A549 (cell line): ENCODE data around the gene AKAP8. TPM values are rescaled to one million over a fixed set of nuclear protein-coding genes. Genes with fewer than 3 reads are reported as not detected.
"Not testable (repeated sequence)": the region's sequence is repeated elsewhere in the genome, so short reads cannot be mapped to it uniquely, and the experiment has no call there.

Experiments used
- ATAC-seq, 2 experiments: fragments of 200-7000 bp in 1 of 2; fragments of >200 bp in 1 of 2; cut with Nextera tagmentation in 1 of 2; cut with Tn5 transposase in 1 of 2; 3 replicates each; pipeline versions ENCODE4 v1.8.0 to v1.9.1; 2018 to 2020; ENCODE audit warnings: mild to moderate bottlenecking in 1 of 2, moderate library complexity in 1 of 2
- CTCF ChIA-PET: fragments of 300-600 bp; sonication (Branson Sonifier 250); formaldehyde crosslinking; extraction: SDS; loops from one replicate; lab custom pipeline; 2021; ENCODE audit warnings: antibody characterized with exemption, inconsistent platforms; lab: Yijun Ruan, JAX
- POLR2A ChIA-PET: fragments of 350-600 bp; formaldehyde crosslinking; extraction: SDS; loops from one replicate; lab custom pipeline; 2021; ENCODE audit warnings: antibody characterized with exemption, inconsistent platforms; lab: Yijun Ruan, JAX
- DNase-seq, 2 experiments: peaks; one replicate each; pipeline versions ENCODE4 v3.0.0 to v3.0.0-alpha.2; 2011 to 2016; ENCODE audit warnings: low read depth in 1 of 2, low spot score in 1 of 2
- FAIRE-seq: peaks from 2 replicates; lab custom pipeline; 2011; peaks lifted over from hg19 to GRCh38; lab: Jason Lieb, UNC
- H3K27ac ChIP-seq, 2 experiments: fragments of >200 bp; sonication (Bioruptor Twin); formaldehyde crosslinking; 3 replicates each; pipeline ENCODE4 v1.5.1; 2016 to 2017
- H3K4me1 ChIP-seq: fragments of >200 bp; sonication (Bioruptor Twin); formaldehyde crosslinking; 3 replicates; pipeline ENCODE4 v1.6.1; 2016
- H3K4me2 ChIP-seq: fragments of >200 bp; sonication (Bioruptor Twin); formaldehyde crosslinking; 3 replicates; pipeline ENCODE4 v1.6.1; 2016
- H3K4me3 ChIP-seq: fragments of >200 bp; sonication (Bioruptor Twin); formaldehyde crosslinking; 3 replicates; pipeline ENCODE4 v1.5.1; 2016
- H3K9me3 ChIP-seq: fragments of >200 bp; sonication (Bioruptor Twin); formaldehyde crosslinking; 3 replicates; pipeline ENCODE4 v1.6.1; 2016
- BCL3 ChIP-seq: fragments of >200 bp; sonication (Bioruptor Twin); formaldehyde crosslinking; IDR thresholded peaks from 3 replicates; pipeline ENCODE4 v1.6.1; 2016
- BHLHE40 ChIP-seq: IDR thresholded peaks from 2 replicates; pipeline ENCODE4 v1.6.1; 2012; ENCODE audit warnings: low read depth, low read length, inconsistent platforms
- CBX8 ChIP-seq: fragments of 200-600 bp; sonication (generic); IDR thresholded peaks from 2 replicates; pipeline ENCODE4 v1.6.1; 2016
- CHD4 ChIP-seq: fragments of 200-600 bp; sonication (generic); IDR thresholded peaks from 2 replicates; pipeline ENCODE4 v1.6.1; 2016; ENCODE audit warnings: antibody characterized with exemption, mild to moderate bottlenecking, borderline replicate concordance
- EHF ChIP-seq: fragments of 250-450 bp; sonication (Bioruptor Pico); IDR thresholded peaks from 2 replicates; pipeline ENCODE4 v1.5.0; 2020; ENCODE audit warnings: mild to moderate bottlenecking
- ESRRA ChIP-seq: fragments of 150-350 bp; IDR thresholded peaks from 2 replicates; pipeline ENCODE4 v1.6.1; 2014; ENCODE audit warnings: mild to moderate bottlenecking, low read length, borderline replicate concordance
- FOSL2 ChIP-seq, 2 experiments: fragments of 450-650 bp in 1 of 2; fragments of >200 bp in 1 of 2; sonication (Bioruptor Twin) in 1 of 2; formaldehyde crosslinking; IDR thresholded peaks; 2 replicates each; pipeline versions ENCODE4 v1.5.0 to v1.6.1; 2016 to 2020; ENCODE audit warnings: mild to moderate bottlenecking in 1 of 2, moderate library complexity in 1 of 2
- FOXS1 ChIP-seq: fragments of 250-450 bp; sonication (Bioruptor Pico); IDR thresholded peaks from 2 replicates; pipeline ENCODE4 v1.5.0; 2020; ENCODE audit warnings: mild to moderate bottlenecking, moderate library complexity
- GATA3 ChIP-seq: IDR thresholded peaks from 2 replicates; pipeline ENCODE4 v1.6.1; 2012; ENCODE audit warnings: borderline replicate concordance
- HDAC2 ChIP-seq: fragments of 200-600 bp; sonication (generic); IDR thresholded peaks from 2 replicates; pipeline ENCODE4 v1.6.1; 2016
- JUNB ChIP-seq: fragments of >200 bp; sonication (Bioruptor Twin); formaldehyde crosslinking; IDR thresholded peaks from 2 replicates; pipeline ENCODE4 v1.6.1; 2016
- MAFK ChIP-seq: fragments of 450-650 bp; IDR thresholded peaks from 2 replicates; pipeline ENCODE4 v1.6.1; 2014; ENCODE audit not compliant: partially characterized antibody
- MYC ChIP-seq: IDR thresholded peaks from 2 replicates; pipeline ENCODE4 v1.6.1; 2012; ENCODE audit warnings: mild to moderate bottlenecking, inconsistent platforms, low read length, improper control_type of control experiment, borderline replicate concordance
- NR3C1 ChIP-seq: fragments of >200 bp; sonication (Bioruptor Twin); formaldehyde crosslinking; IDR thresholded peaks from 3 replicates; pipeline ENCODE4 v1.6.1; 2017
- POLR2AphosphoS2 ChIP-seq: conservative IDR thresholded peaks from 2 replicates; pipeline ENCODE4 v1.6.1; 2012; ENCODE audit warnings: low read length, improper control_type of control experiment, inconsistent platforms
- RARB ChIP-seq: fragments of 250-450 bp; sonication (Bioruptor Pico); IDR thresholded peaks from 2 replicates; pipeline ENCODE4 v1.8.0; 2021; ENCODE audit warnings: mild to moderate bottlenecking, moderate library complexity
- TP53 ChIP-seq: fragments of 250-450 bp; sonication (Bioruptor Pico); IDR thresholded peaks from 2 replicates; pipeline ENCODE4 v1.5.0; 2021; ENCODE audit warnings: mild to moderate bottlenecking, moderate library complexity
- ZC3H11A ChIP-seq: fragments of 450-650 bp; IDR thresholded peaks from 2 replicates; pipeline ENCODE4 v1.6.1; 2014; ENCODE audit warnings: antibody characterized with exemption, mild to moderate bottlenecking
- ZFP36 ChIP-seq: fragments of 450-650 bp; IDR thresholded peaks from 2 replicates; pipeline ENCODE4 v1.6.1; 2014; ENCODE audit warnings: borderline replicate concordance; ENCODE audit not compliant: partially characterized antibody
- ZNF302 ChIP-seq: fragments of 250-450 bp; sonication (Bioruptor Pico); IDR thresholded peaks from 2 replicates; pipeline ENCODE4 v1.9.0; 2021; ENCODE audit warnings: inconsistent platforms, mild to moderate bottlenecking, moderate library complexity
- WGBS: methylation state at CpG from one replicate; pipeline ENCODE4 v1.1.6; 2017; ENCODE audit errors: missing lambda C conversion rate; 5-methylcytosine and 5-hydroxymethylcytosine counted together
- polyA plus RNA-seq, 4 experiments: library from polyadenylated mRNA; depleted of rRNA in 3 of 4; stranded (reverse); fragments of >200 nt; fragmentation: RNase III in 1 of 4; extraction: RNeasy Plus Mini Kit Qiagen cat#74134 plus additional on column Dnase treatment in 1 of 4; gene quantifications; 2 replicates in 3 of 4; 3 replicates in 1 of 4; pipeline ENCODE4 v1.2.3, GENCODE V29; 2011 to 2017
- TF ChIP-seq, protein P1 (sequence below): fragments of 250-450 bp; sonication (Bioruptor Pico); IDR thresholded peaks from 2 replicates; pipeline ENCODE4 v1.5.0; 2020; ENCODE audit warnings: low read depth, mild to moderate bottlenecking, moderate library complexity
- TF ChIP-seq, protein P2 (sequence below): fragments of 150-350 bp; IDR thresholded peaks from 2 replicates; pipeline ENCODE4 v1.6.1; 2014; ENCODE audit warnings: low read depth, mild to moderate bottlenecking, low read length

AKAP8 gene
- polyA plus RNA-seq, 2 of the 4 experiments (the other 2 are of a cell fraction), result 16.2 to 17.3 TPM

DNA sequence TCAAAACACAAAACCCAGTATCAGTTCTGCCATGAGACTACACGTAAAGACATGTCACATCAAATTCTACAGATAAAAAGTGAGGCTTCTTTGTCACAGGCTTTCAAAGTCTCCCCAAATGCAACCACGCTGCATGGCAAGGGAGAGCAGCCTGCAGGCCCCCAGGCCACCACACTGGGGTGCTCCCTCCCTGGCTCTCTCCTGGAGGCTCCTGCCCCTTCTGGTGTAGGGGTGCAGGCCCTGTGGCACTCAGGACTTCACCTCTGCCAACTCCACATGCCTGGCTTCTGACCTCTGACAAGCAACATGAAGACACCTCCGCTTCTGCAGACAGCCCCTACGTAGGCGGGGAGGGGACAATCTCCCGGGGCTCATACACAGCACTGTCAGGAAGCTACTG, 14.3 kb downstream of the AKAP8 start:
- Histone ChIP-seq H3K4me1 (no peaks in the 10 kb centered on the region; the same call in 2 of the 3 replicates), H3K27ac (no peak overlapping the region), H3K9me3 (no peaks in the 10 kb centered on the region), H3K4me2 (no peak overlapping the region), H3K4me3 (no peak overlapping the region)
- no peak for FAIRE-seq
- POLR2A ChIA-PET, result no interaction called here
- ATAC-seq, result peak; percentile 43 to 48; a peak in 3 of 6 replicates
- TF ChIP-seq, protein P1, sequence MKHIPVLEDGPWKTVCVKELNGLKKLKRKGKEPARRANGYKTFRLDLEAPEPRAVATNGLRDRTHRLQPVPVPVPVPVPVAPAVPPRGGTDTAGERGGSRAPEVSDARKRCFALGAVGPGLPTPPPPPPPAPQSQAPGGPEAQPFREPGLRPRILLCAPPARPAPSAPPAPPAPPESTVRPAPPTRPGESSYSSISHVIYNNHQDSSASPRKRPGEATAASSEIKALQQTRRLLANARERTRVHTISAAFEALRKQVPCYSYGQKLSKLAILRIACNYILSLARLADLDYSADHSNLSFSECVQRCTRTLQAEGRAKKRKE (CRISPR knock-in tag), result no peak
- TF ChIP-seq CBX8, result no peak
- no peak for TF ChIP-seq MAFK
- no peak for TF ChIP-seq JUNB
- no peak for TF ChIP-seq NR3C1
- no peak for TF ChIP-seq TP53
- TF ChIP-seq BCL3, result no peak
- no peak for DNase-seq
- 86% methylated on average over 6 of the region's 6 CpGs for WGBS
- CTCF ChIA-PET, result no interaction called here

DNA sequence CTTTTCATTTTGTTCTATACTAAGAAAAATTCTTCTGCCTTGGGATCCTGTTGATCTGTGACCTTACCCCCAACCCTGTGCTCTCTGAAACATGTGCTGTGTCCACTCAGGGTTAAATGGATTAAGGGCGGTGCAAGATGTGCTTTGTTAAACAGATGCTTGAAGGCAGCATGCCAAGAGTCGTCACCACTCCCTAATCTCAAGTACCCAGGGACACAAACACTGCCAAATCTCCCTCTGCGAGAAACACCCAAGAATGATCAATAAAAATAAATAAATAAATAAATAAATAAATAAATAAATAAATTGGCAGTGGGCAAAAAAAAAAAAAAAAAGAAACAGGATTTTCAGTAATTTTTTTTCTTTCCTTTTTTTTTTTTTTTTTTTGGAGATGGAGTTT, 15.8 kb downstream of the AKAP8 start:
- H3K4me2 ChIP-seq, H3K27ac ChIP-seq, DNase-seq, ATAC-seq, H3K4me3 ChIP-seq, H3K9me3 ChIP-seq, CTCF ChIA-PET, FAIRE-seq: not testable (repeated sequence)
- whole genome bisulfite sequencing, result 68% methylated on average over 2 of the region's 3 CpGs
- POLR2A ChIA-PET, result interaction anchor here (0.7 kb wide), 1 partner anchor 45 kb away, joined by 5 read pairs; no protein-coding TSS in a partner anchor
- H3K4me1 ChIP-seq, result peaks cover 14% of the 10 kb centered on the region
- peak; percentile 34; the same call in 1 of the 2 replicates for TF ChIP-seq ZC3H11A

GRCh38 chr19:15363048-15363447, 16.5 kb downstream of the AKAP8 start:
- FAIRE-seq, POLR2A ChIA-PET: not testable (repeated sequence)

GRCh38 chr19:15360015-15360414, 19.6 kb downstream of the AKAP8 start:
- CTCF ChIA-PET, result interaction anchor here (1.4 kb wide), 1 partner anchor 12 kb away, joined by 4 read pairs; no protein-coding TSS in a partner anchor
- not testable (repeated sequence) for ATAC-seq, FAIRE-seq

More at GRCh38 chr19:15363048-15363447, 16.5 kb downstream of the AKAP8 start:
- H3K4me3 ChIP-seq, H3K4me2 ChIP-seq, ATAC-seq, H3K27ac ChIP-seq, CTCF ChIA-PET, H3K9me3 ChIP-seq, DNase-seq: not testable (repeated sequence)
- H3K4me1 ChIP-seq, result peaks cover 17% of the 10 kb centered on the region
- WGBS, result no CpG with 5 or more reads among the region's 30 CpGs

GRCh38 chr19:15358918-15359317, 20.7 kb downstream of the AKAP8 start:
- Histone ChIP-seq H3K4me3 (no peak overlapping the region), H3K27ac (peak overlapping the region; percentile 74 to 82), H3K9me3 (no peaks in the 10 kb centered on the region), H3K4me2 (peak overlapping the region; percentile 28), H3K4me1 (peaks cover 17% of the 10 kb centered on the region)
- DNase-seq (peak in 1 of 2 experiments; percentile 18), FAIRE-seq (no peak), ATAC-seq (peak in 1 of 2 experiments; percentile 54; a peak in 2 of 6 replicates)
- POLR2A ChIA-PET, result interaction anchor here (0.7 to 1.3 kb wide), 2 partner anchors 21 to 717 kb away, joined by 5 read pairs; partner anchors contain the start of gene AKAP8
- CTCF ChIA-PET, result interaction anchor here (0.6 to 1.0 kb wide), 3 partner anchors 9 to 137 kb away, joined by 4 read pairs; no protein-coding TSS in a partner anchor
- 43% methylated on average over 3 of the region's 3 CpGs for WGBS
- TF ChIP-seq ESRRA (no peak), FOSL2 (IDR thresholded peaks at IDR 0.05) (no peak), FOSL2 (CRISPR knock-in tag; IDR thresholded peaks at IDR 0.05) (no peak), FOXS1 (no peak), TP53 (no peak), RARB (CRISPR knock-in tag) (no peak), HDAC2 (no peak), ZC3H11A (no peak), ZNF302 (CRISPR knock-in tag) (no peak), ZFP36 (no peak), POLR2AphosphoS2 (no peak), BCL3 (no peak), BHLHE40 (no peak), GATA3 (no peak), CHD4 (no peak), MYC (no peak), EHF (CRISPR knock-in tag) (no peak)
- TF ChIP-seq, protein P2, sequence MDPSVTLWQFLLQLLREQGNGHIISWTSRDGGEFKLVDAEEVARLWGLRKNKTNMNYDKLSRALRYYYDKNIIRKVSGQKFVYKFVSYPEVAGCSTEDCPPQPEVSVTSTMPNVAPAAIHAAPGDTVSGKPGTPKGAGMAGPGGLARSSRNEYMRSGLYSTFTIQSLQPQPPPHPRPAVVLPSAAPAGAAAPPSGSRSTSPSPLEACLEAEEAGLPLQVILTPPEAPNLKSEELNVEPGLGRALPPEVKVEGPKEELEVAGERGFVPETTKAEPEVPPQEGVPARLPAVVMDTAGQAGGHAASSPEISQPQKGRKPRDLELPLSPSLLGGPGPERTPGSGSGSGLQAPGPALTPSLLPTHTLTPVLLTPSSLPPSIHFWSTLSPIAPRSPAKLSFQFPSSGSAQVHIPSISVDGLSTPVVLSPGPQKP, result no peak

More at GRCh38 chr19:15360015-15360414, 19.6 kb downstream of the AKAP8 start:
- not testable (repeated sequence) for H3K4me2 ChIP-seq, DNase-seq, H3K4me3 ChIP-seq, H3K9me3 ChIP-seq
- 89% methylated on average over 4 of the region's 4 CpGs for WGBS
- Histone ChIP-seq H3K4me1 (peaks cover 17% of the 10 kb centered on the region), H3K27ac (peak overlapping the region in 1 of 2 experiments; percentile 50; a peak in 2 of 6 replicates)
- POLR2A ChIA-PET, result interaction anchor here (1.3 kb wide), 1 partner anchor 19 kb away, joined by 5 read pairs; the partner anchor contains the start of gene AKAP8
